A204.1 (cell line): Measurements from ENCODE around the gene INO80E.
A peak's percentile ranks its signal among the peaks of the same experiment; 100 is the strongest.
"Not testable (repeated sequence)": the region's sequence is repeated elsewhere in the genome, so short reads cannot be mapped to it uniquely, and the experiment has no call there.

Experiments
- FAIRE-seq: peaks from 2 replicates; lab custom pipeline; 2012; peaks lifted over from hg19 to GRCh38; lab: Jason Lieb, UNC

The INO80E gene

GRCh38 chr16:30032083-30032819, 36.2 kb downstream of the INO80E start:
- no peak for FAIRE-seq

- no peak for FAIRE-seq
Measured at GRCh38 chr16:30033270-30033669, 37.2 kb downstream of the INO80E start.

GRCh38 chr16:30040221-30040620, 44.2 kb downstream of the INO80E start:
- no peak for FAIRE-seq

DNA sequence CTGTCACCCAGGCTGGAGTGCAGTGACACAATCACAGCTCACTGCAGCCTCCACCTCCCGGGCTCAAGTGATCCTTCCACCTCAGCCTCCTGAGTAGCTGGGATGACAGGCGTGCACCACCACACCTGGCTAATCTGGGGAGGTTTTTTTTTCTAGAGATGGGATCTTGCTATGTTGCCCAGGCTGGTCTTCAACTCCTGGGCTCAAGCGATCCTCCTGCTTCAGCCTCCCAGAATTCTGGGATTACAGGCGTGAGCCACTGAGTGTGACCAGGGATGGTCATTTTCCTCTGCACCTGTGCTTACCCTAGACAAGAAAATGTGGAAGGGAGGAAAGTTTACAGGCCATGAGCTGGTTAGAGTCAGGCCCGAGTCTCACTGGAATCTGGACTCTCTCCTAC, 44.6 kb downstream of the INO80E start:
- FAIRE-seq, result not testable (repeated sequence)

- peak; percentile 96 for FAIRE-seq
Measured at GRCh38 chr16:30041841-30042240, 45.8 kb downstream of the INO80E start.

DNA sequence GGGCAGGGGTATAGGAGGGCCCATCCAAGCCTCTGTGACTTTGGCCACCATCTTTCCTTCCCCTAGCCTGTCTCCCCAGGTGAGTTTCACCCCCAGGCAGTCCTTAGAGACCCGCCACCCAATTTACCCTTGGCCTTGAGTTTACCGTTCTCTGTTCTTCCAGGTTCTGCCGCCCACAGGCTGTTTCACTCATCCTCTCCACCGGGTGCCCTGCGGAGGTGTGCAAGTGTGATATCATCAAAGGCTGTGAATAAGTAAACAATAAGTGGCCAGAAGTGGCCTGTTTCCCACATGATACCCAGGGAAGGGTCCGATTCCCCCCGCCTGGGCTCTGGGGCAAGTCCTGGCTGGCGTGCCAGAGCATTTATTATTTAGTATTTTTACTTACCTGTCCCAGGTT, 50.1 kb downstream of the INO80E start:
- no peak for FAIRE-seq

GRCh38 chr16:30046588-30046987, 50.5 kb downstream of the INO80E start:
- FAIRE-seq, result no peak

GRCh38 chr16:30049871-30050270, 53.8 kb downstream of the INO80E start:
- no peak for FAIRE-seq

DNA sequence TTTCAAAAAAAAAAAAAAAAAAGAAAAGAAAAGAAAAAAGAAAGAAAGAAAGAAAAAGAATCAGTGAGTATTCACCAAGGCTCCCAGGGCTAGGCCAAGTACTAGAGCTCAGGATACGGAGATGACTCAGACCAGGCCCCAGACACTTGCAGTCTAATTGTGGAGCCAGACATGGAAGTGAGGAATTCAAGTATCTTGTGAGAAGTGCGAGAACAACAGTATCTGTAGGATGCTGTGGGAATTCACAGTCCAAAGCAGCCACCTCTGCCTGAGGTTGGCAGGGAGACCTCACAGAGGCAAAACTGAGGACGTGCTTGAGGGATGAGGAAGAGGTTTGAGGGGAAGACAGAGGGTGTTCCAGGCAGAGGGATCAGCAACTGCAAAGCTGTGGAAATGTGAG, 55.5 kb downstream of the INO80E start:
- FAIRE-seq, result no peak

- no peak for FAIRE-seq
Measured at GRCh38 chr16:30052671-30053372, 56.8 kb downstream of the INO80E start.

DNA sequence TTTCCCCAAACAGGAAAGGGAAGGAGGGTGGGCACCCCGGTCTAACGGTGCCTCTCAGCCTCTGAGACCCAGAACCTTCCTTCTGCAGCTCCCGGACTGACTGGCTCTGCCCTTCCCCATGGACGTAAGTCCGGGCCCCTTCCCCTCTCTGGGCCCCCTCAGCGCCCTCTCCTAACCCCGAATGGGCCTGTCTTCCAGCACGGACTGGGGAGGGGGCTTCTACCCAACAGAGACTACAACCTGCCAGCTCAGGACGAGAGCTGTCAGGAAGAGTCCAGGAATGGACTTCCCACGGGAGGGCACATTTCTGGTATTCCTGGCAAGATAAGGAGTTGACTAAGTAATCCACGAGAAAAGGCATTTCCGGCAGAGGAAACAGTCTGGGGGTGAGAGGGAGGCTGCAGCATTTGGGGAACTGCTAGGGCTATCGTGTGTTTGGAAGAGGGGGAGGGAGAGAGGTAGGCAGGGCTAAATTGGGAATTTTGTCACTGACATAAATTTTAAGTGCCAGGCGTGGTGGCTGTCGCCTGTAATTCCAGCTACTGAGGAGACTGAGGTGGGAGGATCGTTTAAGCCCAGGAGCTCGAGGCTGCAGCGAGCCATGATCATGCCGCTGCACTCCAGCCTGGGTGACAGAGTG, 57.5 kb downstream of the INO80E start:
- FAIRE-seq, result no peak

- no peak for FAIRE-seq
Measured at GRCh38 chr16:30054451-30054850, 58.4 kb downstream of the INO80E start.

GRCh38 chr16:30054959-30055553, 59.0 kb downstream of the INO80E start:
- no peak for FAIRE-seq
